Measurements from ENCODE around the gene ATXN7L1.

Gene ATXN7L1

DNA sequence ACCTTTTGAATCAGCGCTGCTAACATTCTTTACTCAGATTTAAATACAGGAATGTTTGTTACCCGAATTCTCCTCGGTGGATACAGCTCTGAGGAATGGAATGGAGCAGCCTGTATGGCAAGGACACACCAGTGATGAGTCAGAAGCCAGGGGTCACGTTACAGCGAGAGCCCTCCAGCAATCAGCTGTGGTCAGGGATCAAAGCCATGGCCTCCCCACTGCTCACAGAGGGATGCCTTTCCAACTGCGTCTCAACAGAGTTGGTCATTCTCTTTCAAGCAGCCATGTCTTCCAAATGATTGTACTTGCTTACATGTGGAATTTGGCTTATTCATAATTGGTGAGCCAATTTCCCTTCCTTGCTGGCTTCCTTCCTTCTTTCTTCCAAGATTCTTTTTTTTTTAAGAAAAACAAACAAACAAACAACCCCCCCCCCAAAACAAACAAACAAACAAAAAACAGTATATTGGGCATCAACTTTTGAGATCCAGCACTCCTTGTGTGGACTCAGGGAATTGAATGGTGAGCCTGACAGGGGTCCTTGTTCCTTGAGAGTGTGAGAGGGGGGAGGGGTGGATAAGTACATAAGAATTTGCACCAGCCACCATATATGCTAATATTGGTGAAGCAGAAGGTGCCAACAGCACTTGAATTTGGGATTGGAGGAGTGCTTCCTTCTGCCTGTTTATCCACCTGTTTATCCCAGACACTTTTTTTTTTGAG lies 100.2 kb downstream of the ATXN7L1 start:
- H3K27ac ChIP-seq, result peak overlapping the region in 1 of 2 donors; percentile 17
- peak; percentile 75 for DNase-seq (ENCODE audit: low spot score)
- TF ChIP-seq, protein P1, sequence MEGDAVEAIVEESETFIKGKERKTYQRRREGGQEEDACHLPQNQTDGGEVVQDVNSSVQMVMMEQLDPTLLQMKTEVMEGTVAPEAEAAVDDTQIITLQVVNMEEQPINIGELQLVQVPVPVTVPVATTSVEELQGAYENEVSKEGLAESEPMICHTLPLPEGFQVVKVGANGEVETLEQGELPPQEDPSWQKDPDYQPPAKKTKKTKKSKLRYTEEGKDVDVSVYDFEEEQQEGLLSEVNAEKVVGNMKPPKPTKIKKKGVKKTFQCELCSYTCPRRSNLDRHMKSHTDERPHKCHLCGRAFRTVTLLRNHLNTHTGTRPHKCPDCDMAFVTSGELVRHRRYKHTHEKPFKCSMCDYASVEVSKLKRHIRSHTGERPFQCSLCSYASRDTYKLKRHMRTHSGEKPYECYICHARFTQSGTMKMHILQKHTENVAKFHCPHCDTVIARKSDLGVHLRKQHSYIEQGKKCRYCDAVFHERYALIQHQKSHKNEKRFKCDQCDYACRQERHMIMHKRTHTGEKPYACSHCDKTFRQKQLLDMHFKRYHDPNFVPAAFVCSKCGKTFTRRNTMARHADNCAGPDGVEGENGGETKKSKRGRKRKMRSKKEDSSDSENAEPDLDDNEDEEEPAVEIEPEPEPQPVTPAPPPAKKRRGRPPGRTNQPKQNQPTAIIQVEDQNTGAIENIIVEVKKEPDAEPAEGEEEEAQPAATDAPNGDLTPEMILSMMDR (IDR thresholded peaks at IDR 0.05), result no peak
- no peak overlapping the region for H3K4me3 ChIP-seq

DNA sequence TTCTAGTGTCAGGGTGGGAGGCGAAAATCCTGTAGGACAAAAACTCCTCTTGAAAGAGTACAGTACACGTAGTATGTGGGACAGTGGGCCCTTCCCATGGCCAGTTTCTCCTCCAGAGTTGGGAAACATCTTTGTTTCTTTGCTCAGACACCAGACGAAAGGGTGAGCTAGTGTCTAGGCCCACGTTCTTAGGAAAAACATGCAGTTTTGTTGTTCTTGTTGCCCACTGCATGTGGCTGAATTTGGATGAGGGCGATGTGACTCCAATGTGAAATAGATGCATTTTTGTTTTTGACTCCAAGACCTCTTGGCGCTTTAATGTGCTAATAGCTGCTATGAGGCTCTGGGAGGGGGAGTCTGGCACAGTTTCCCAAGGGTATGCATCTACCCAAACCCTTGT lies 100.8 kb downstream of the ATXN7L1 start:
- TF ChIP-seq, protein P1 (IDR thresholded peaks at IDR 0.05), result no peak
- no peak for DNase-seq (ENCODE audit: low spot score)
- no peak overlapping the region for H3K4me3 ChIP-seq
- H3K27ac ChIP-seq, result peak overlapping the region in 1 of 2 donors; percentile 17

DNA sequence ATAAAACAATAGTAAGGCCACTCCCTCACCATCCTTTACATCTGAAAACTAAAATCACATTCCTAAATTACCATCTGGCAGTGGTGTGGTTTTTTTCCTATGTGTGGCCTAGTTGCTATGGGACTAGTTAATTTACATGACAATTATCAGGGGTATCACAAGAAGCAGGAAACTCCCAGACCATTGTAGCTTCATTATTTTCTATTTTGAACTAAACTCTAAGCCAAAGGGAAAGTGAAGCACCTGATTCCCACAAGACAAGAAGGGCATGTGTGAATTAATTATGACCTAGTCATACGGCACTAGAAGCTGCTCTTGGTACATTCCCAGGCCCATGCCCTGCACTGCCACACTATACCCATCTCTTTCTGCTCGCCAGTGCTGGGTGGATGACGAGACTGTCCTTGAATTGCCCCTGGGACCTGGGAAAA lies 103.4 kb downstream of the ATXN7L1 start:
- Histone ChIP-seq H3K4me3 (no peak overlapping the region), H3K27ac (no peak overlapping the region)
- DNase-seq (ENCODE audit: low spot score), result no peak
- TF ChIP-seq, protein P1 (IDR thresholded peaks at IDR 0.05), result no peak

DNA sequence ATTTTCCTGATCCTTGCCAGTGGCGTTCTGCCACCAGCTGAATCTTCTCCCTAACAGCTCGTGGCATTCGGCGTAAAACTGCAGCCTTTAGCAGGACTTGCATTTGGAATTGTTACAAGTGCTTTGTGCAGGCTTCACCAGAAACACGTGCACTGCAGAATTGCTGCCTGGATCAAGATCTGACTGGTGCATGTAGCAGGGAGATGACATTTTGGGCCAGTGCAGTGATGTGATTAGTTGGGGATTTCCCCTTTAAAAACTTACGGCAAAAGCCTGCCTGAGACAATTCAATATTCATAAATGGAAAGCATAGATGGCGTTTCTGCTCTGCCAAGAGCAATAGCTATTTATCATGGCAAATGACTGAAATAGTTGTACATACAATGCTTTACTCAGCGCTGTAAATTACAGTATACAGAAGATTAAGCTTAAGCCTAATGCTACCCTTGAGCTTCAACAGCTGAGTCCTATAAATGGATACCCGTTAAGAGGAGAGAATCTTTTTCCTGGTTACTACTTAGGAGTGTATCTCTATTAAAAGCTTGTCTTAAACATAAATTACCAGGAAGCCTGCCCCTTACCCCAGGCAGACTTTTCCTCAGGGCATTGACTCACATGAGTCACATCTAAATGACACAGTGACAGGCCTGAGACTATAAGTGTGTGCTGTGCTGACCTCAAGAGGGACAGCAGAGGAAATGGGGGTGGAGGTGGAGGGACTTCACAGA lies 106.3 kb downstream of the ATXN7L1 start:
- Histone ChIP-seq H3K27ac (no peak overlapping the region), H3K4me3 (no peak overlapping the region)
- TF ChIP-seq, protein P1 (IDR thresholded peaks at IDR 0.05), result no peak
- no peak for DNase-seq (ENCODE audit: low spot score)

DNA sequence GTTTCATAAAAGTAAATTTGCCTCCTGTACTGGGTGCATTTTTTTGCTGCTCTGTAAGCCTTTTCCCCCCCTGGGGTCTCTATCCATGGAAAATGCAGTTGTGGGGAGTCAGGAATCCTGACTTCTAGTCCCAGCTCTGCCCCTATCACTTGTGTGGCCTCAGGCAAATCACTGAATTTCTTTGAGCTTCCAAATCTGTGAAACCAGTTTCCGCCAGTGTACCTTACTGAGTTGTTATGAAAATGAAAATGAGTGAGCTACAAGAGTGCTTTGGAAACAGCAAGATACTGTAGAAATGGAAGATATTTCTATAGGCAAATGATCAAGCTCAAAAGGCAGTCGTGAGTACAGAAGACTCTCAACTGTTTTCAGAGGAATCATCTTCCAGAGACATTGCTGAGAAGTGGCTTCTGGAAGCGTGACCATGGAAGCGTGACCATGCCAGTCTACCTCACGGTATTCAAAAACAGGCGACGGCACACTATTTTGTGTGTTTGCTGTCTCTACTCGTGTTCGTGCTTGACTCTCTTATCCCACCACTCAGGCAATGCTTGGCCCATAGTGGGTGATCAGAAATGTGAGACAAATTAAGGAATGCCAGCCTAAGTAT lies 107.4 kb downstream of the ATXN7L1 start:
- no peak overlapping the region for H3K4me3 ChIP-seq
- H3K27ac ChIP-seq, result no peak overlapping the region
- no peak for DNase-seq (ENCODE audit: low spot score)
- TF ChIP-seq, protein P1 (IDR thresholded peaks at IDR 0.05), result no peak

DNA sequence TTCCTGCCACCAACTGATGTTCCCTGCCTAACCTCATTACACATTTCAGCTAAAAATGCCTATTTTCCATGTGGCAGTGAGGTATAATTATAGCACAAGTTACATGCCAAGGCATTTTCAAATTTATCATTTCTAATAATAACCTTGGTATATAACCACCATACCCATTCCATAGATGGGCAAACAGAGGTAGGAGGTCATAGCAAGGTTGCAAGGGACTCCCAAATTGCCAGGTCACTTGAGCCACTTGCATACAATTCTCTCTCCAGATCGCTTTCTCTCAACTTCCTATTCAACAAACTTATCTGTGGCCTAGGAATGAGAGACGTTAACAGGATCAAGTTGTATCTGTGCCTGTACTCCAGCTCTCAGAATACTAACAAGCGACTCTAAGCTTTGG lies 108.3 kb downstream of the ATXN7L1 start:
- TF ChIP-seq, protein P1 (IDR thresholded peaks at IDR 0.05), result no peak
- Histone ChIP-seq H3K27ac (no peak overlapping the region), H3K4me3 (no peak overlapping the region)
- no peak for DNase-seq (ENCODE audit: low spot score)

All from coronary artery (tissue), 2 donors.